GM12873 (cell line): ENCODE data around the gene ZNF521.

Experiments used
- CTCF ChIP-seq: IDR thresholded peaks from 2 replicates; pipeline ENCODE4 v1.5.1; 2012; ENCODE audit warnings: low read depth, mild to moderate bottlenecking, moderate library complexity, low read length, control low read depth; ENCODE audit not compliant: insufficient read depth; ENCODE audit errors: missing control alignments

The ZNF521 gene

DNA sequence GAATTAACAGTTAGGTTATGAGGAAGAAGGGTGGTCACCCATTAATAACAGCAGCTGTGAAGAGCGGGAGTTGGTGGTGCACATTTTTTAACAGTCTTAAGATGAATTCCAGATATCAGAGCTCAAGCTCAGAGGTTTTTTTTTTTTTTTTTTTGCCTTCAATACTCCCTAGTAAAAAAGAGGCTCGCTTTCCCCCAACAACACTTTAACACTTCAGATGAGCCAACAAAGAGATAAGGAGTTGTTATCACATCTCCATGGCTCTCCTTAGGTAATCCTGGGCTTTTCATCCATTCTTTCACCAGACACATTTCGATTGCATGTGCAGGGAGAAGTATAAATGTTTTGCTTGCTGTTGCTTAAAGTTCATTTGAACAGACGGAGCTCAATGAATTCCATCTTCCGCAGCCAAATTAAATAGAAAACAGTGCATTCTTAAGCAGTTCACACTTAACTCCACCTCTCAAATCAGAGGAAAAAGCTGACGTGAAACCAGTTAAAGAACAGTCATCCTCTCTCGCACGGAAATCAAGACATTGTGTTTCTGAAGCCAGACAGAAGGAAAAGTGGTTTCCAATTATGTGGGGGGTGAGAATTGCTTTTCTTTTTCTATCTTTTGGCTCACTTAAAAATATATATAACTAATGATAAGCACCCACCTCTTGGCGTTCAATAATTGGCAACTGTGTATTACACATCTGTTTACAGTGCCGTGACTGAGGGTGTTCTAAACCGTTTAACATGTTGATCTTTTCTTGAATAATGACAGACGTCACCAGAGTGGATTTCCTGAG is 118.2 kb downstream of the ZNF521 start:
- no peak for TF ChIP-seq CTCF

- TF ChIP-seq CTCF, result no peak
These were observed 120.7 kb downstream of the ZNF521 start for GRCh38 chr18:25231327-25231691.

- TF ChIP-seq CTCF, result no peak
These were observed 121.2 kb downstream of the ZNF521 start for GRCh38 chr18:25230658-25231326.

- no peak for TF ChIP-seq CTCF
These were observed 122.0 kb downstream of the ZNF521 start for GRCh38 chr18:25229920-25230319.

- no peak for TF ChIP-seq CTCF
These were observed 122.9 kb downstream of the ZNF521 start for GRCh38 chr18:25229081-25229480.

- TF ChIP-seq CTCF, result no peak
These were observed 123.6 kb downstream of the ZNF521 start for GRCh38 chr18:25228410-25228809.

DNA sequence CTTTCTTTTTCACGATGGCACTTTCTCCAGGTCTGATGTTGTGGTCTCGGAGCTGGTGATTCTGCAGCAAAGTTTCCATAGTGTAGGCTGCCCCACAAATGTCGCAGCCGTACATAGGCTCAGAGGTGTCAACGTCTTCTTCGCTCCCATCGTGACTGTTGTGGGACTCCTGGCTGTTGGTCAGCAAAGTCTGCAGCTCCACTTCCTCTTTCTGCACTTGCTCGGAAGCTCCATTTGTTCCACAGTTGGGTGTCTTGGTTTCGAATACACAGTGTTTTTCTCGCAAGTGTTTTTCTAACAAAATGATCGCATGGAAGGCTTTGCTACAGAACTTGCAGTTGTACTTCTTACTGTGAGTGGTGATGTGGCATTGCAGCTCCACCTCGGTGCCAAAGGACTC is 126.8 kb downstream of the ZNF521 start:
- no peak for TF ChIP-seq CTCF
